SW480 (cell line): ENCODE data around the gene OSBP2.
"Not testable (repeated sequence)": the region's sequence is repeated elsewhere in the genome, so short reads cannot be mapped to it uniquely, and the experiment has no call there.

Source experiments
- DNase-seq: peaks from one replicate; pipeline ENCODE4 v3.0.0-alpha.2; 2016; ENCODE audit warnings: low spot score

Gene OSBP2

GRCh38 chr22:30718491-30718890 lies 23.8 kb downstream of the OSBP2 start:
- no peak for DNase-seq

GRCh38 chr22:30718938-30719337 lies 24.3 kb downstream of the OSBP2 start:
- no peak for DNase-seq

GRCh38 chr22:30720263-30720837 lies 25.7 kb downstream of the OSBP2 start:
- no peak for DNase-seq

GRCh38 chr22:30721741-30722140 lies 27.1 kb downstream of the OSBP2 start:
- no peak for DNase-seq

GRCh38 chr22:30728826-30729225 lies 34.2 kb downstream of the OSBP2 start:
- no peak for DNase-seq

- no peak for DNase-seq
Measured at GRCh38 chr22:30731658-30732057, 37.0 kb downstream of the OSBP2 start.

GRCh38 chr22:30732426-30732825 lies 37.8 kb downstream of the OSBP2 start:
- no peak for DNase-seq

GRCh38 chr22:30733181-30733631 lies 38.5 kb downstream of the OSBP2 start:
- DNase-seq = no peak

- DNase-seq = not testable (repeated sequence)
Measured at GRCh38 chr22:30740007-30740406, 45.3 kb downstream of the OSBP2 start.

GRCh38 chr22:30740511-30740910 lies 45.8 kb downstream of the OSBP2 start:
- DNase-seq = not testable (repeated sequence)

GRCh38 chr22:30742291-30743256 lies 47.9 kb downstream of the OSBP2 start:
- DNase-seq = no peak

GRCh38 chr22:30743257-30744020 lies 48.8 kb downstream of the OSBP2 start:
- DNase-seq = no peak

GRCh38 chr22:30744224-30744623 lies 49.5 kb downstream of the OSBP2 start:
- no peak for DNase-seq

- DNase-seq = no peak
Measured at GRCh38 chr22:30747493-30747892, 52.8 kb downstream of the OSBP2 start.

GRCh38 chr22:30749272-30749671 lies 54.6 kb downstream of the OSBP2 start:
- no peak for DNase-seq

GRCh38 chr22:30749849-30750248 lies 55.2 kb downstream of the OSBP2 start:
- no peak for DNase-seq

- DNase-seq = no peak
Measured at GRCh38 chr22:30751529-30751928, 56.9 kb downstream of the OSBP2 start.

- DNase-seq = no peak
Measured at GRCh38 chr22:30752771-30753170, 58.1 kb downstream of the OSBP2 start.

- DNase-seq = no peak
Measured at GRCh38 chr22:30753701-30754100, 59.0 kb downstream of the OSBP2 start.

- no peak for DNase-seq
Measured at GRCh38 chr22:30754521-30754920, 59.8 kb downstream of the OSBP2 start.

GRCh38 chr22:30754971-30755758 lies 60.5 kb downstream of the OSBP2 start:
- DNase-seq = peak; percentile 69

GRCh38 chr22:30755759-30756124 lies 61.1 kb downstream of the OSBP2 start:
- DNase-seq = no peak
